Posterior cingulate gyrus (tissue), 11 donors: Measurements from ENCODE around the gene DAPP1.
"Not testable (repeated sequence)": the region's sequence is repeated elsewhere in the genome, so short reads cannot be mapped to it uniquely, and the experiment has no call there.

Experiments
- DNase-seq, 10 donors: peaks; one replicate each; pipeline versions ENCODE4 v3.0.0 to v3.0.0-alpha.2; 2020 to 2021; ENCODE audit warnings: mixed read lengths in 3 of 10
- intact Hi-C: fragments of 100-400 bp; cut with DNase I; formaldehyde crosslinking; loops from one replicate; pipeline ENCODE4 v1.15.1; 2023

Gene DAPP1

GRCh38 chr4:99822734-99823133 lies 6.1 kb downstream of the DAPP1 start:
- intact Hi-C loops, result no loop called here
- no peak for DNase-seq

- no peak for DNase-seq
- intact Hi-C loops, result no loop called here
Measured at GRCh38 chr4:99824070-99824599, 7.5 kb downstream of the DAPP1 start.

- intact Hi-C loops, result no loop called here
- DNase-seq, result no peak
Measured at GRCh38 chr4:99825272-99825671, 8.6 kb downstream of the DAPP1 start.

- DNase-seq, result no peak
- intact Hi-C loops, result no loop called here
Measured at GRCh38 chr4:99826016-99826415, 9.4 kb downstream of the DAPP1 start.

- DNase-seq, result no peak
- intact Hi-C loops, result no loop called here
Measured at GRCh38 chr4:99827454-99827853, 10.8 kb downstream of the DAPP1 start.

GRCh38 chr4:99827857-99828256 lies 11.2 kb downstream of the DAPP1 start:
- intact Hi-C loops, result no loop called here
- DNase-seq, result no peak

- intact Hi-C loops, result no loop called here
- no peak for DNase-seq
Measured at GRCh38 chr4:99828477-99828876, 11.8 kb downstream of the DAPP1 start.

- intact Hi-C loops, DNase-seq: not testable (repeated sequence)
Measured at GRCh38 chr4:99830051-99830450, 13.4 kb downstream of the DAPP1 start.

GRCh38 chr4:99832321-99832720 lies 15.7 kb downstream of the DAPP1 start:
- DNase-seq, result no peak
- intact Hi-C loops, result no loop called here

- no peak for DNase-seq
- intact Hi-C loops, result no loop called here
Measured at GRCh38 chr4:99832758-99833157, 16.1 kb downstream of the DAPP1 start.

GRCh38 chr4:99833756-99834155 lies 17.1 kb downstream of the DAPP1 start:
- intact Hi-C loops, result no loop called here
- DNase-seq, result no peak

- intact Hi-C loops, result no loop called here
- no peak for DNase-seq
Measured at GRCh38 chr4:99834569-99834968, 17.9 kb downstream of the DAPP1 start.

GRCh38 chr4:99835942-99836341 lies 19.3 kb downstream of the DAPP1 start:
- intact Hi-C loops, result no loop called here
- no peak for DNase-seq

GRCh38 chr4:99838927-99839326 lies 22.3 kb downstream of the DAPP1 start:
- no peak for DNase-seq
- intact Hi-C loops, result no loop called here

GRCh38 chr4:99841129-99841528 lies 24.5 kb downstream of the DAPP1 start:
- intact Hi-C loops, result no loop called here
- DNase-seq, result no peak

- intact Hi-C loops, result no loop called here
- DNase-seq, result no peak
Measured at GRCh38 chr4:99843413-99843812, 26.8 kb downstream of the DAPP1 start.

GRCh38 chr4:99844048-99844447 lies 27.4 kb downstream of the DAPP1 start:
- intact Hi-C loops, result no loop called here
- no peak for DNase-seq

- intact Hi-C loops, result no loop called here
Measured at GRCh38 chr4:99845179-99845578, 28.6 kb downstream of the DAPP1 start.

GRCh38 chr4:99845708-99846469 lies 29.3 kb downstream of the DAPP1 start:
- intact Hi-C loops, result no loop called here
- DNase-seq, result no peak

More at GRCh38 chr4:99845179-99845578, 28.6 kb downstream of the DAPP1 start:
- no peak for DNase-seq

- DNase-seq, result no peak
- intact Hi-C loops, result no loop called here
Measured at GRCh38 chr4:99846891-99847290, 30.3 kb downstream of the DAPP1 start.

- intact Hi-C loops, result no loop called here
- no peak for DNase-seq
Measured at GRCh38 chr4:99847362-99847976, 30.8 kb downstream of the DAPP1 start.

GRCh38 chr4:99848591-99849001 lies 32.0 kb downstream of the DAPP1 start:
- intact Hi-C loops, result no loop called here
- no peak for DNase-seq
